ENCODE data around the gene GLS2.
"Not testable (repeated sequence)": the region's sequence is repeated elsewhere in the genome, so short reads cannot be mapped to it uniquely, and the experiment has no call there.

The GLS2 gene

GRCh38 chr12:56448860-56449621, 38.9 kb downstream of the GLS2 start, which contains the start of gene TIMELESS:
Gene TIMELESS, minus strand, starts transcription at chr12:56449426. Its CDS starts 15,256 bp downstream, at chr12:56434170.
- H3K4me1 ChIP-seq (ENCODE audit: control insufficient read depth, insufficient read depth, low read length, unreplicated experiment): no peaks in the 10 kb centered on the region
- peak within 1 kb of the TSS; percentile 90 for H2AFZ ChIP-seq (ENCODE audit: low read length, unreplicated experiment)
- H3K27me3 ChIP-seq (ENCODE audit: insufficient read depth, low read length): no peaks in the 10 kb centered on the region
- peaks cover 19% of the 10 kb centered on the region for H3K79me2 ChIP-seq (ENCODE audit: control insufficient read depth, insufficient read depth, low read length, unreplicated experiment)
- peak within 1 kb of the TSS; percentile 88 for H3K27ac ChIP-seq (ENCODE audit: low read depth, low read length)
- H3K36me3 ChIP-seq (ENCODE audit: insufficient read depth, low read length): peaks cover 4% of the 10 kb centered on the region; the same call in 1 of the 2 replicates
- peak within 1 kb of the TSS; percentile 83 for H3K4me3 ChIP-seq (ENCODE audit: low read depth, low read length)

- not testable (repeated sequence) for H3K27me3 ChIP-seq (ENCODE audit: insufficient read depth, low read length); H3K36me3 ChIP-seq (ENCODE audit: insufficient read depth, low read length); H3K4me1 ChIP-seq (ENCODE audit: control insufficient read depth, insufficient read depth, low read length, unreplicated experiment); H2AFZ ChIP-seq (ENCODE audit: low read length, unreplicated experiment); H3K27ac ChIP-seq (ENCODE audit: low read depth, low read length); H3K4me3 ChIP-seq (ENCODE audit: low read depth, low read length)
- peaks cover 47% of the 10 kb centered on the region for H3K79me2 ChIP-seq (ENCODE audit: control insufficient read depth, insufficient read depth, low read length, unreplicated experiment)
Observed at GRCh38 chr12:56443208-56443607, 44.8 kb downstream of the GLS2 start.

- Histone ChIP-seq H3K79me2 (ENCODE audit: control insufficient read depth, insufficient read depth, low read length, unreplicated experiment) (peaks cover 46% of the 10 kb centered on the region), H3K27ac (ENCODE audit: low read depth, low read length) (no peak overlapping the region), H3K27me3 (ENCODE audit: insufficient read depth, low read length) (no peaks in the 10 kb centered on the region), H3K4me1 (ENCODE audit: control insufficient read depth, insufficient read depth, low read length, unreplicated experiment) (no peaks in the 10 kb centered on the region), H2AFZ (ENCODE audit: low read length, unreplicated experiment) (no peak overlapping the region), H3K4me3 (ENCODE audit: low read depth, low read length) (no peak overlapping the region), H3K36me3 (ENCODE audit: insufficient read depth, low read length) (peaks cover 3% of the 10 kb centered on the region; the same call in 1 of the 2 replicates)
Observed at GRCh38 chr12:56437430-56438176, 50.4 kb downstream of the GLS2 start.

- no peak overlapping the region for H3K27ac ChIP-seq (ENCODE audit: low read depth, low read length)
- H3K4me1 ChIP-seq (ENCODE audit: control insufficient read depth, insufficient read depth, low read length, unreplicated experiment): peaks cover 5% of the 10 kb centered on the region
- H3K4me3 ChIP-seq (ENCODE audit: low read depth, low read length): no peak overlapping the region
- H3K79me2 ChIP-seq (ENCODE audit: control insufficient read depth, insufficient read depth, low read length, unreplicated experiment): peaks cover 32% of the 10 kb centered on the region
- no peak overlapping the region for H2AFZ ChIP-seq (ENCODE audit: low read length, unreplicated experiment)
- H3K36me3 ChIP-seq (ENCODE audit: insufficient read depth, low read length): peaks cover 6% of the 10 kb centered on the region; the same call in 1 of the 2 replicates
- no peaks in the 10 kb centered on the region for H3K27me3 ChIP-seq (ENCODE audit: insufficient read depth, low read length)
Observed at GRCh38 chr12:56434828-56435227, 53.1 kb downstream of the GLS2 start.

- no peak overlapping the region for H3K4me3 ChIP-seq (ENCODE audit: low read depth, low read length)
- H3K4me1 ChIP-seq (ENCODE audit: control insufficient read depth, insufficient read depth, low read length, unreplicated experiment): peaks cover 5% of the 10 kb centered on the region
- H2AFZ ChIP-seq (ENCODE audit: low read length, unreplicated experiment): no peak overlapping the region
- H3K27ac ChIP-seq (ENCODE audit: low read depth, low read length): peak overlapping the region; percentile 61
- peaks cover 10% of the 10 kb centered on the region for H3K79me2 ChIP-seq (ENCODE audit: control insufficient read depth, insufficient read depth, low read length, unreplicated experiment)
- peaks cover 15% of the 10 kb centered on the region; the same call in 1 of the 2 replicates for H3K36me3 ChIP-seq (ENCODE audit: insufficient read depth, low read length)
- no peaks in the 10 kb centered on the region for H3K27me3 ChIP-seq (ENCODE audit: insufficient read depth, low read length)
Observed at GRCh38 chr12:56431850-56432249, 56.1 kb downstream of the GLS2 start.

GRCh38 chr12:56431288-56431687, 56.7 kb downstream of the GLS2 start:
- Histone ChIP-seq H2AFZ (ENCODE audit: low read length, unreplicated experiment) (no peak overlapping the region), H3K36me3 (ENCODE audit: insufficient read depth, low read length) (peaks cover 15% of the 10 kb centered on the region; the same call in 1 of the 2 replicates)

GRCh38 chr12:56425940-56426438, 62.0 kb downstream of the GLS2 start:
- H3K27ac ChIP-seq (ENCODE audit: low read depth, low read length): no peak overlapping the region
- no peaks in the 10 kb centered on the region for H3K4me1 ChIP-seq (ENCODE audit: control insufficient read depth, insufficient read depth, low read length, unreplicated experiment)
- peaks cover 34% of the 10 kb centered on the region for H3K36me3 ChIP-seq (ENCODE audit: insufficient read depth, low read length)
- H2AFZ ChIP-seq (ENCODE audit: low read length, unreplicated experiment): no peak overlapping the region
- no peak overlapping the region for H3K4me3 ChIP-seq (ENCODE audit: low read depth, low read length)
- H3K79me2 ChIP-seq (ENCODE audit: control insufficient read depth, insufficient read depth, low read length, unreplicated experiment): no peaks in the 10 kb centered on the region
- no peaks in the 10 kb centered on the region for H3K27me3 ChIP-seq (ENCODE audit: insufficient read depth, low read length)

More at GRCh38 chr12:56431288-56431687, 56.7 kb downstream of the GLS2 start:
- H3K79me2 ChIP-seq (ENCODE audit: control insufficient read depth, insufficient read depth, low read length, unreplicated experiment): peaks cover 7% of the 10 kb centered on the region
- no peak overlapping the region for H3K4me3 ChIP-seq (ENCODE audit: low read depth, low read length)
- peaks cover 5% of the 10 kb centered on the region for H3K4me1 ChIP-seq (ENCODE audit: control insufficient read depth, insufficient read depth, low read length, unreplicated experiment)
- H3K27me3 ChIP-seq (ENCODE audit: insufficient read depth, low read length): no peaks in the 10 kb centered on the region
- H3K27ac ChIP-seq (ENCODE audit: low read depth, low read length): no peak overlapping the region

- Histone ChIP-seq H2AFZ (ENCODE audit: low read length, unreplicated experiment) (no peak overlapping the region), H3K4me1 (ENCODE audit: control insufficient read depth, insufficient read depth, low read length, unreplicated experiment) (no peaks in the 10 kb centered on the region), H3K27ac (ENCODE audit: low read depth, low read length) (no peak overlapping the region), H3K27me3 (ENCODE audit: insufficient read depth, low read length) (no peaks in the 10 kb centered on the region), H3K36me3 (ENCODE audit: insufficient read depth, low read length) (peaks cover 39% of the 10 kb centered on the region), H3K4me3 (ENCODE audit: low read depth, low read length) (no peak overlapping the region), H3K79me2 (ENCODE audit: control insufficient read depth, insufficient read depth, low read length, unreplicated experiment) (no peaks in the 10 kb centered on the region)
Observed at GRCh38 chr12:56425193-56425592, 62.8 kb downstream of the GLS2 start.

All from ACC112 (cell line).